ENCODE data around the gene PDZD4. TPM values are rescaled to one million over a fixed set of nuclear protein-coding genes. Genes with fewer than 3 reads are reported as not detected.
"Not testable (repeated sequence)": the region's sequence is repeated elsewhere in the genome, so short reads cannot be mapped to it uniquely, and the experiment has no call there.

PDZD4 gene
- total RNA-seq, 1 donor from 2014 or later: 36.6 TPM

DNA sequence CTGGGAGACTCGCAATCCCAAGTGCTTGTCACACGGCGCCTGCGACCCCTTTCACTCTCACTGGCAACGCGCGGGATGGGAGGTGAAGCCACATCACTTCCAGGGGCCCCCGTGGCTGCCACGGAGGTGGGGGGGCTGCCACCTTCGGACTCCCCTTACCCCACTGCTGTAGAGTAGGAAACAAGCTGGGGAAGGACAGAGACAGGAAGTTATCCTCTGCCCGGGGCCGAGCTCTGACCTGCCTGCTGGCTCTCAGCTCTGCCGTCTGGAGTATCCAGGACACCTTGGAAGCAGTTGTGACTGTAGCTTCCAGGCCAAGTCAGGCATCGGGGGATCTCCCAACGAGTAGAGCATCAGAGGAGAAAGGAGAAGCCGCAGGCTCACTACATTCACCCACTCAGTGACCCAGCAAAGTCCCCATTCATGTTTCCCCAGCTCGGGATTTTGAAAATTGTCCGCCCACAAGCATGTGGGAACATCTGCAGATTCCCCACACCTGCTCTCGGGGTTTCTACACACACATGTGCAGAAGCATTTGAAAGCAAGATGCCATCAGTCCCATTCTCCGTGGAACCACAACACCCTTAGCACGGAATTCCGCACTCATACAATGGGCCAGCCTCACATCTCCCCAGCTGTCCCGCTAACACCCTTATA is 10.8 kb downstream of the PDZD4 start:
- intact Hi-C loops (cut with DNase I): no loop called here
- no peak for DNase-seq (ENCODE audit: low spot score)

DNA sequence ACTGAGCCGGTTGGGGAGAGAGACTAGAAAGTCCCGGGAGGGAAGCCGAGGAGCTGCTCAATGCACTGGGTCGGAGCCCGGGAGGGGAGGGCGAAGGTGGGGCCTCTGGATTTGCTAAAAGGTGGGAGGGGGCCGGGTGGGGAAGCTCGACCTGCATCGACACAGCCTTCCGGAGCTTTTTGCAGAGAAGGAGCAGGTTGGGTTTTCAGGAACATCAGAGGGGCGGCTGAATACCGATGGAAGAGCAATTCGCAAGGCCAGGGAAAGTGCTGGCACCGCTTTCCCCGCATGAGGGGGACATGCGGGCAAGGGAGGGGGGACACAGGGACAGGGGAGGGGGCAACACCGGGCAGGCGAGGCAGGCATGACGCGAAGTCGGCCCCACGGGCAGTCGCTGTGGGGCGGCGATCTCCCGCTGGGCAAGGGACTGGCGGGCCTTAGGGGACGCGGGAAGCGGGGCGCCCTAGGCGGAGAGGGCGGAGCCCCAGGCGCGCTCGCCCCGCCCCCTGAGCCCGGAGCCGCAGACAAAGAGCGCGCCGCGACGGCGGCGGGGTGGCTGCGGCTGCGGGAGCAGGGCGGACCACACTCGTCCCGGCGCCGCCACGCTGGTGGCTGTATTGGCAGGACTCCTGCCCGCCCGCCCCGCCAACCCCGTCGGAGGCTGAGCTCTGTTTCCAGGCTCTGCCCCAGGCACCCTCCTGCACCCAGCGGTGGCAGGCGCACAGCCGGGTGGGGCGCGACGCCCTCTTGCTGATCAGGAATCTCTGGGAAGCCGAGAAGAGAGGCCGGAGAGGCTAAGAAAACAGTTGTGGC is 11.6 kb downstream of the PDZD4 start:
- ATAC-seq (peak; percentile 48), DNase-seq (ENCODE audit: low spot score) (no peak)
- intact Hi-C loops (cut with DNase I): no loop called here

More for the DNA sequence above, 10.8 kb downstream of the PDZD4 start:
- no peak for ATAC-seq

DNA sequence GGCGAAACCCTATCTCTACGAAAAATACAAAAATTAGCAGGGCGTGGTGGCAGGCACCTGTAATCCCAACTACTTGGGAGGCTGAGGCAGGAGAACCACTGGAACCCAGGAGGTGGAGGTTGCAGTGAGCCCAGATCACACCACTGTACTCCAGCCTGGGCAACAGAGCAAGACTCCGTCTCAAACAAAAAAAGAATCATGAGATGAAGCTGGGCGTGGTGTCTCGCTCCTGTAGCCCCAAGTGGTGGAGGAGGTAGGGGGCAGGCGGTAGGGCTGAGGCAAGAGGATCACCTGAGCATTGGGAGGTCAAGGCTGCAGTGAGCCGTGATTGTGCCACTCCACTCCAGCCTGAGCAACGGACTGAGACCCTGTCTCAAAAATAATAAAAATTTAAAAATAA is 12.3 kb downstream of the PDZD4 start:
- ATAC-seq; DNase-seq (ENCODE audit: low spot score); intact Hi-C loops (cut with DNase I): not testable (repeated sequence)

DNA sequence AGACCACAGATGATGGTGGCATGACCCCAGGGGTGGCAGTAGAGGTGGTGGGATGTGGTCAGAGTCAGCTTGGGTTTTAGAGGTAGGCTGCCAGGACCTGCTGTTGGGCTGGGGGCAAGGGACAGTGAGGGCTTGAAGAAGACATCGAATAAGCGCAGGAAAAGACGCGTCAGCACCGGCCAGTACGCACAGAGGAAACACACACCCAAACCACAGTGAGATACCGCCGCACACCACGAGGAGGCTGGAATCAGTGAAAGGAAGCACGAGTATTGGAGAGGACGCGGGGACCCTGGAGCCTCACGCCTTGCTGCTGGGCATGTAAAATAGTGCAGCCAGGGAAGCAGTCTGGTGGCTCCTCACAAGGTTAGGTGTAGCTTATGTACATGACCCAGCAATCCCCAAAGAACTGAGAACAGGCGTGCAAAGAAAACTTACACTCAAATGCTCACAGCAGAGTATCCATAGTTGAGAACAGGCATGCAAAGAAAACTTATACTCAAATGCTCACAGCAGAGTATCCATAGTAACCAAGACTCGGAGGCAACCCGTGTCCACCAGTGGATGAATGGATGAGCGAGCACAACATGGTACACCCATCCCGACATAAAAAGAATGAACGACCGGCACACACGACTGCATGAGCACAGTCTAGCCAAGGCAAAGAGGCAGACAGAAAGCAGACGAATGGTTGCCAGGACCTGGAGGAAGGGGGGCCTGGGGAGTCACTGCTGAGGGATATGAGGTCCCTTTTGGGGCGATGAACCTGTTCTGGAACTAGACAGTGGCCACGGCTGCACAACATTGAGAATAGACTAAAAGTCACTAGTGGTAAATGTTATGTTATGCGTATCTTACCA is 13.3 kb downstream of the PDZD4 start:
- DNase-seq (ENCODE audit: low spot score): no peak

DNA sequence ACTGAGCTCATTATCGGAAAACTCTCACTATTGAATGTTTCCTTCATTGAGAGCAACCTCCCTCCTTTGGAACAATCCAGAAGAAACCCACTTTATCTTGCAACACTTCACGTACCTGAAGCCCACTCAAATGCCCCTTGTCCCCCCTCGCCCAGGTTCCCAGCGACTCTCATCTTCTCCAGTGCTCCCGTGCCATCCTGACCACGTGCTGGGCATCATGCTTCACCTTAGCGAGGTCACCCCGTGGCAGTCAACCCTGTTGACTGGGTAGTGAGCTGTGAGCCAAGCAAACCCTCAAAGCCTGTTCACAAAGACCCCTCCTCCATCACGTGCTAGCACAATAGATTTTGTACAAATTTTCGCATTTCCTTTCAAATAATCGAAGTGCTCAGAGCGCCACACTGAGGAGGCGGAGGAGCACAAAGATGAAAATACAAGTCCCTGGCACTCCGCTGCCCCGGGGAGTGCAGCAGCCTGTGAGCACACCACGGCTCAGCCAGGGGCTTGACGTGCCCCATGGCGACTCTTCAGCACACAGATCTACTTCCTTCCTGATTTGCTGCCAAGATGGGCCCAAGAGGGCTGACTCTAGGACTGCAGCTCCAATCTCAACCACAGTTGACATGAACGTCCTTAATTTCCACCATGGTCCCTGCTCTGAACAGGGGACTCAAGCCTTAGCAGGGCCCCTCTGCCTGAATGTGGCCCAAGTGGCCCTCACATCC is 15.6 kb downstream of the PDZD4 start:
- intact Hi-C loops (cut with DNase I): no loop called here
- no peak for ATAC-seq

More for the DNA sequence above, 13.3 kb downstream of the PDZD4 start:
- ATAC-seq: no peak
- intact Hi-C loops (cut with DNase I): no loop called here

DNA sequence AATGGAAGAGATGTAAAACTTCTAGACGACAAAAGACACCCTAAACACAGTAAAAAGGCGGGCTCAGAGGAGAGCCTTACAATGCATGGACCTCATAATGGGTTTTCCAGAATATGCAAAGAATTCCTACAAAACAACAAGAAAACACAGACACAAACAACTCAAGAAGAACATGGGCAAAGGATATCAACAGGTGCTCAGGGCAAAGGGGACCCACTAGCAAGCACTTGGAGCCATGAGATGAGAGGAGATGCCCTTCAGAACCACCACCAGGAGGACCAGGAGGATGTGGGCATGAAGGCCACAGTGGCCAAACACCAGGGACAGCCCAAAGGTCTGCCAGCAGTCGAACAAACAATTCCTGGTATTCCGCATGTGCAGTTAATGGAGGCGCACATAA is 17.2 kb downstream of the PDZD4 start:
- ATAC-seq: no peak
- intact Hi-C loops (cut with DNase I): no loop called here
- DNase-seq (ENCODE audit: low spot score): no peak

More for the DNA sequence above, 15.6 kb downstream of the PDZD4 start:
- no peak for DNase-seq (ENCODE audit: low spot score)

DNA sequence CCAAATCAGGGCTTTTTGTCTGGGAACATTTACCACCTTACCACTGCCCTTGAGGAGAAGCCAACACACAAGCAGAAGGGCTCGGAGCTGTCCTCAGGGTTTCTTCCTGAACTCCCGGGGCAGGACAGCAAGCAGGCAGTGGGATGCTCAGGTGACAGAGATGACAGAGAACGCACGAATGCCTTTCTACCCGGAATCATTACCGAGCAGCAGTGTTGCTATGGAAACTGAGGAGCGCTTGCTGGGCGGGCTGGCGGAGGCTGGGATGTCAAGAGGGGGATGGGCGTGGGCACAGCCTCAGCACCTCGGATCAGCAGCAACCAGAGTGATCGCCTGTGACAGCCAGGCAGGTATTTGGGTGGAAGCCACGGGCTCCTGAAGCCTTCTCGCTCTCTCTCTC is 18.1 kb downstream of the PDZD4 start:
- ATAC-seq (no peak), DNase-seq (ENCODE audit: low spot score) (no peak)
- intact Hi-C loops (cut with DNase I): no loop called here

DNA sequence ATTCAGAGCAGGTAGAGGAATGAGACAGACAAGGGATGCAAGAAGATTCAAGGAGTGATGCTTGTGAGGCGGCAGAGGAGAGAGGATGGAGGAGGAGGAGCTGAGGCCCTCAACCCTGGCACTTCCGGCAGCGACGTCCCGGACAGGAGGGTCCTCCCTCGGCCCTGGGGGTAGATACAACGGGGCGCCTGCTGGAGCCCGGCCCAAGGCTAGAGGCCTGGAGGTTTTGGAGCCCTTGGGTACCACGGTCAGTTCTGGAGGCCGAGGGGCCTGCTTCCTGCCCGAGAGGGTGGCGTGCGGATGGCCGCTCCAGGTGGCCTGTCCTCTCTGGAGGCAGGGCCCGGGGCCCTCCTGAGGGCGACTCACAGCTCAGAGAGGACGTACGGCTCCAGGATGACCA is 22.4 kb downstream of the PDZD4 start:
- ATAC-seq (no peak), DNase-seq (ENCODE audit: low spot score) (no peak)
- intact Hi-C loops (cut with DNase I): no loop called here

DNA sequence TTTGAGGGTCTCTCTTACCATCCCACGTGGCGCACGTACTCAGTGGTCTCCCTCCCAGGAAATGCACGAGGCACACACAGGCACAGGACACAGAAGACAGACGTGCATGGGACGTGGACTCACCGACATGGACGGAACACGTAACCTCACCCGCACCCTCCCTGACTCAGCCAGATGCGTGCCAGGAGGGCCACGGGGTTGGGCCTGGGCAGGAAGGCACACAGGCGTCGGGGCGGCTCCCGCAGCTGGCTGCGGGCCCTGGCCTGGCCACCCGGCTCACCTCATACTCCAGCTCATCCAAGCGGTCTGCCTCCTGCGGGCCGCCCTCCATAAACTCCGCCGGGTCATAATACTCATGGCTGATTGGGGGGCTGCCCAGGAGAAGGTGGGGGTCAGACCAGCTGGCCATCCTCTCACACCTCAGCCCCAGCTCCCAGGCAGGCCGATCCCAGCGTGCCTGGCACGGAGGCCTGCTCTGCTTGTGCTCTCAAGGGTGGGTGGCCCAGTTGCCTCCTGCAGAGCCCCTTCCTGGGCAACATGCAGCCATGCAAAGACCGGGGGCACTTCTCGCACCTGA is 23.3 kb downstream of the PDZD4 start:
- DNase-seq (ENCODE audit: low spot score) (no peak), ATAC-seq (no peak)
- intact Hi-C loops (cut with DNase I): no loop called here

DNA sequence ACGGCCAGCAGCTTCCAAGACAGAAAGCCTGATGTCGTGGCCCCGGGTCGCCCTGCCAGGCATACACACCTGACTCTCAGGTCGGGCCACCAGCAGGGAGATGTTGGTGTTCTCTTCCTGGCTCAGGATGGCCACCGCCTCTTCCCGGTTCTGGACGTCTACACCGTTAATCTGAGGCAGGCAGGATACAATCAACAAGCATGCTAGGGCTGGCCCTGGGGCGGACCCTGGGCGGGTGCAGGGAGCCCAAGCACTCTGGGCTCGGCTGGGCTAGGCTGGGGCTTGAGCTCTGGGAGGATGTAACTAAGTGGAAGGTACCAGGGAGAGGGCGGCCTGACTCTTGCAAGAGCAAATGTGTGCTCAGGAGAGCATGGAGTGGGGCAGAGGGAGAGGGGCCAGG is 24.9 kb downstream of the PDZD4 start:
- ATAC-seq (no peak), DNase-seq (ENCODE audit: low spot score) (no peak)
- intact Hi-C loops (cut with DNase I): no loop called here

DNA sequence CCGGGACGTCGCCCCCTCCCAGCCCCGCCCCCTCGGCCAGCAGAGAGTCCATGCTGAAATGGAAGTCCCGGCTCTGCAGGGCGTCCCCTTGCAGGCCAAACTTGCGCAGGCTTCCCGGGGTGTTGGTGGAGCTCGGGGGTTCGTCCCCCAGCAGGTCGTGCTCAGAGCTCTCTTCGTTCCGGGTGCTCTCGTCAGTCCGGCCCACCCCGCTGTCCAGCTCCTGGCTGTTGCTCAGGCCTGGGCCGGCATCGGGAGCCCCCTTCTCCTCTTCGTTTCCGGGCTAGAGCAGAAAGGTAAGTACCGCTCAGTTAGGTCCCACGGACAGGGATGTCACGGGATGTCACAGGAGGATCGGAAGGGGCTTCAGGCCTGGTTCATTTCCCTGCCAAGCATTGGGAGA is 25.7 kb downstream of the PDZD4 start:
- intact Hi-C loops (cut with DNase I): no loop called here
- DNase-seq (ENCODE audit: low spot score) (no peak), ATAC-seq (no peak)

DNA sequence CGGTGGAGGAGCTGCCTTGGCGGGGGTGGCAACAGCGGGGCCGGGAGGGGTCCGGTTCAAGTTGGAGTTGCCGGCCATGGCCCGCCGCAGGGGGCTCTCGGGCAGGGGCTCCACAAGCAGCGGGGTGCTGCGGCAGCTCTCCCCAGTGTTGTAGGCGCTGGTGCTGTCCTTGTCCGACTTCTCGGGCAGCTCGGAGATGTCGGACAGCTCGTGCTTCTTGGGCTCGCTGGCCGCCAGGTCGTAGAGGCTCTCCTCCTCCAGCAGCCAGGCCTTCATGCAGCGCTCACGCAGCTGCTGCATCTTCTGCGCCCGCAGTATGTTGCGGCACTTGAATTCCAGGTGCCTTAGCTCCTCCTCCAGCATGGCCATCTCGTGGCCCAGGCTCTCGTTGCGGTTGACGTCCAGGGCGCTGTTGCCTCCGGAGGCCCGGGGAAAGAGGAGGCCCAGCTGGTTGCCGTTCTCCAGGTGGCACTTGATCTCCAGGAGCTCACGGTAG is 26.2 kb downstream of the PDZD4 start:
- DNase-seq (ENCODE audit: low spot score) (no peak), ATAC-seq (no peak)
- intact Hi-C loops (cut with DNase I): no loop called here

DNA sequence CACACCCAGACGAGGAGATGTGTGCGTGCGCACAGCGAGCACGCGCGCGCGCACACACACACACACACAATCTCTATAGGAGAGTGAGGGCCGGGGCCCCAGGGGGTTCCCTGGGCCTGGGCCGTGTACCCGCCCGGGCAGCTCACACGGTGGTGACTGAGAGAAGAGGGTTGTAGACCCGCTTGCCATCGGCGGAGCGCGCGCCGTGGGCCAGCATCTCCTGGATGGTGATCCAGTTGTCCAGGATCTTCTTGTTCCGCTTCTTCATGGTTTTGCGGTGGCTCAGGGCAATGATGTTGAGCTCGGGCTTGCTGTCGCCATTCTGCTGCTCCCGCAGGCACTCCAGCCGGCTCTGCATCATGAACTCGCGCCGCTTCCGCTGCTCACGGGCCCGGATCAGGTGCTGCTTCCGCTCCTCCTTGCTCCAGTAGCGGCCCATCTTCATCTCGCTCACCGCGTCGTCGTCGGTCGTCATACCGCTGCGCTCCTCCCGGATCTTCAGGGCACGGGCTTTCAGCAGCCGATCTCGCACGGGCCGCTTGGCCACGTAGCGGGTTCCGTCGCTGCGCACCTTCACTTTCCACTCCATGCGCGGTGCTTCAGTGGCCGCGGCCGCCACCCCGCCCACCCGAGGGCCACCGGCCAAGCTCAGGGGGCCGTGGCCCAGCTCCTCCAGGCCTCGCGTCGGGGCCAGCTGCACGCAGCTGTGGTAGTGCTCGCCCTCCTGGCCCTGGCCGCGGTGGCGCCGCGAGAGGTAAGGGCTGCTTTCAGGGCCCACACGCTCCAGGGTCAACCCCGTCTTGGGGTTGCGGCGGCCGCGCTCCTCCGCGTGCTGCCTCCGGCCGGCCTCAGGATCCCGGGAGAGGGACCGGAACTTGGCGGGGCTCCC is 26.9 kb downstream of the PDZD4 start:
- ATAC-seq: no peak
- intact Hi-C loops (cut with DNase I): no loop called here
- no peak for DNase-seq (ENCODE audit: low spot score)

DNA sequence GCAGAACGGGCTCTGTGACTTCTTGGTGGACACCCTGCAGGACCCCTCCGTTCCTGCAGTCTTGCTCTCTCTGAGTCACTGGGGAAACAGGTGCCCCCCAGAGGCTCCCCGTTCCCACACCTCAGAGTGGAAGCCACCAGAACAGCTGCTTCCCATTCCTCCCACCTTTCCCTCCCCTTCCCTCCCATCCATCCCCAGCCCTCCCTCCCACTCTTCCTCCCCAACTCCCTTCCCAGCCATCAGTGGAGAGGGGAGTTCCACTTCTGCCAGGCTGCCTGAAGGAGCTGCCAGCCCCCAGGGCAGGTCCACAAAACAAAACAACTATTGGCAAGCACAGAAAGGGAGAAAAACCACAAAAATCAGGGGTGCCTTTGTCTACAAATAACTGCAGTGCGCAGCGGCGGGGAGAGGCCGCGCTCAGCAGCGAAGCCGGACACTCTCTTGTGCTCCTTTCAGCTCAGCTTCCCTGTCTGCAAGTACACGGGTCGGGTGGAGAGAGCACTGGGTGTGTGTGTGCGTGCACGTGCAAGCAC is 27.8 kb downstream of the PDZD4 start:
- DNase-seq (ENCODE audit: low spot score) (no peak), ATAC-seq (no peak)
- intact Hi-C loops (cut with DNase I): no loop called here

DNA sequence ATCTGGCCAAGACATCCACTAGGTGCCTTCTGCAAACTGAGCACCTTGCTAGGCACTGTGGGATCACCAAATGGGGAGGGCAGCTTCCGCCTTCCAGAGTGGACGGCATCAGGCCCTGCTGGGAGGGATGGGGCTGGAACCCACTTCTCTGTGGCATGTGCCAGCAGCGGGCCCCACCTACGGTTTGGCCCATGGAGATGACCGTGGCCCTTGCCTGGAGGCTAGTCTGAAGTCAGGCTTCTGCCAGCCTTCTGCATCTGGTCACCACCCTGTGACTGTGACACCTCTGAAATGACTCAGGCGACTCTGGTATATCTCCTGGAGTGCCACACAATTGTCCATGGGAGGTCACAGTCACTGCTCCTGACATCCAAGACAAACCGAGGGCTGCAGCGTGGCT is 28.7 kb downstream of the PDZD4 start:
- no peak for ATAC-seq
- DNase-seq (ENCODE audit: low spot score): no peak
- intact Hi-C loops (cut with DNase I): no loop called here

DNA sequence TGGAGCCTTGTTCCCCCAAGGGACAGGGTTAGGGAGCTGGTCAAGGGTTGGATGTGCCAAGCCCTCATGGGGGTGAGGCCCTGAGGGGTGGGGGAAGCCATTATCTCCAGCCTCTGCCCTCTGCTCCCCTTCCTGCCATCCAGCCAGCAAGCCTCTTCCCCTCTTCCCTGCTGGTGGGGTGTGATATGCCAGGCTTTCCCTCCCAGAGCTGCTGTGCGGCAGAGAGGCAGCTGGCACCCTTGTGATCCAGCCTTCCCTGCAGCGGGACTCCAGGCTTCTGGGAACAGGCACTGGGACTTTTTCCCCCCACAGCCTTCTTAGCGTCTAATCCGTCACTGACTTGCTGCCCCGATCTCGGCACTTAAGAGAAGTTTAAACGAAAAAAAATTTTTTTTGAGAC is 29.6 kb downstream of the PDZD4 start:
- ATAC-seq: no peak
- intact Hi-C loops (cut with DNase I): no loop called here

DNA sequence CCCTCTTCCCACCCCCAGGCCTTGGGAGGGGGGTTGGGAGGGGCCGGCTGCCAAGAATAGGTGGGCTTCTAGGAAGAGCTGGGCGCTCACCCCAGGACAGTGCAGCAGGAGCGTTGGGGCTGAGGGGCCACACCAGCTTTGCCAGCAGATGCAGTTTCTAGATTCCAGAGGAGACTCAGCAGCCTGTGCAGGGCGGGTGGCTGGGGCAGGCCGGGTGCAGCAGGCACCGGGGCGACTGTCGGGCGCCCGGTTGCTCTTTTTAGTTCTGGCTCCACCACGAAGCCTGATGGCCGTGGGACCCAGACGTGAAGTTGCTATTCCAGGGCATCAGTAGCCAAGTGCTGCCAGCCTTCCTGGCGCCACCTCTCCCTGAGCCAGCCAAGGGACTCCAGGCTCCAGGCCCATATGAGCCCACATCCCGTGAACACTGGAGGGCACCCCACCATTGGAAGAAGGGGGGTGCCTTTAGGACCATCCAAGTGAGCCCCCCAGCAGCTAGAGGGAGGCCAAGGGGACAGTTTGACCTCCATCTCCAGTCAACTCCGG is 30.1 kb downstream of the PDZD4 start:
- no peak for DNase-seq (ENCODE audit: low spot score)
- intact Hi-C loops (cut with DNase I): no loop called here
- ATAC-seq: no peak

More for the DNA sequence above, 29.6 kb downstream of the PDZD4 start:
- DNase-seq (ENCODE audit: low spot score): no peak
